G401.6 (cell line): ENCODE measurements around the gene NUCKS1.

Source experiments
- FAIRE-seq: peaks from 2 replicates; lab custom pipeline; 2012; peaks lifted over from hg19 to GRCh38; lab: Jason Lieb, UNC

NUCKS1 gene

GRCh38 chr1:205699416-205699815 is 50.6 kb downstream of the NUCKS1 start:
- FAIRE-seq: no peak

GRCh38 chr1:205698921-205699320 is 51.1 kb downstream of the NUCKS1 start:
- FAIRE-seq: no peak

- FAIRE-seq: no peak
Measured at GRCh38 chr1:205693421-205693991, 56.5 kb downstream of the NUCKS1 start.

GRCh38 chr1:205692423-205692822 is 57.6 kb downstream of the NUCKS1 start:
- no peak for FAIRE-seq

GRCh38 chr1:205690122-205690756 is 59.7 kb downstream of the NUCKS1 start:
- no peak for FAIRE-seq

- FAIRE-seq: no peak
Measured at GRCh38 chr1:205689479-205689878, 60.5 kb downstream of the NUCKS1 start.

GRCh38 chr1:205688171-205689080 is 61.6 kb downstream of the NUCKS1 start:
- FAIRE-seq: no peak

- FAIRE-seq: no peak
Measured at GRCh38 chr1:205687242-205687641, 62.7 kb downstream of the NUCKS1 start.

GRCh38 chr1:205681364-205681763 is 68.6 kb downstream of the NUCKS1 start:
- FAIRE-seq: no peak

GRCh38 chr1:205680073-205680851 is 69.7 kb downstream of the NUCKS1 start, which contains the start of gene SLC45A3:
Gene SLC45A3, minus strand, starts transcription at chr1:205680509. Its CDS starts 15,853 bp downstream, at chr1:205664656.
- no peak for FAIRE-seq

GRCh38 chr1:205678286-205679111 is 71.5 kb downstream of the NUCKS1 start:
- no peak for FAIRE-seq

- FAIRE-seq: no peak
Measured at GRCh38 chr1:205677167-205677566, 72.8 kb downstream of the NUCKS1 start.

GRCh38 chr1:205676597-205676996 is 73.4 kb downstream of the NUCKS1 start:
- FAIRE-seq: no peak

- FAIRE-seq: no peak
Measured at GRCh38 chr1:205676002-205676401, 74.0 kb downstream of the NUCKS1 start.

GRCh38 chr1:205675247-205675646 is 74.7 kb downstream of the NUCKS1 start:
- no peak for FAIRE-seq

- FAIRE-seq: no peak
Measured at GRCh38 chr1:205672970-205673369, 77.0 kb downstream of the NUCKS1 start.

- FAIRE-seq: no peak
Measured at GRCh38 chr1:205672395-205672889, 77.5 kb downstream of the NUCKS1 start.

- FAIRE-seq: no peak
Measured at GRCh38 chr1:205670611-205671430, 79.2 kb downstream of the NUCKS1 start.

GRCh38 chr1:205670150-205670446 is 79.9 kb downstream of the NUCKS1 start:
- FAIRE-seq: no peak

- no peak for FAIRE-seq
Measured at GRCh38 chr1:205669341-205670149, 80.4 kb downstream of the NUCKS1 start.
